Measurements from ENCODE around the gene FOXE3. TPM values are rescaled to one million over a fixed set of nuclear protein-coding genes. Genes with fewer than 3 reads are reported as not detected.

The FOXE3 gene
- total and polyA plus RNA-seq, 2 donors from 2014 or later, result 0.19 TPM; not detected in 1

DNA sequence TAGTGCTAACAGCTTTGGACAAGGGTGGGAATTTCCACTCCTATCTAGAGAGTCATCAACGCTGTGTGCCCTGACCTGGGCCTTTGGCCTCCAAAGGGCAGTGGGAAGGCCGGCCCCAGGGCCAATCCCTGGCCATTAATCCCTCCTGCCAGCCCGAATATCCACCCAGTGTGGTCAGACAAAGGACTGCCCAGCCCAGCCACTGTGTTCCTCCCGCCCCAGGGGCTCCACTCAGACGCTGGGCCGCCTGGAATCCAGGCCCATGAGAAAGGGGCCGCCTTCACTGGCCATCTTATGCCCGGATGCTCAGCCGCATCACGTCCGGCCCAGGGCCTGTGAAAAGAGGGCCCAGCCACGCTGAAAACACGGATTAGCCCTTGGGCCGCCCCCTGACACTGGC is 3.6 kb upstream of the FOXE3 start:
- TF ChIP-seq, protein P1, sequence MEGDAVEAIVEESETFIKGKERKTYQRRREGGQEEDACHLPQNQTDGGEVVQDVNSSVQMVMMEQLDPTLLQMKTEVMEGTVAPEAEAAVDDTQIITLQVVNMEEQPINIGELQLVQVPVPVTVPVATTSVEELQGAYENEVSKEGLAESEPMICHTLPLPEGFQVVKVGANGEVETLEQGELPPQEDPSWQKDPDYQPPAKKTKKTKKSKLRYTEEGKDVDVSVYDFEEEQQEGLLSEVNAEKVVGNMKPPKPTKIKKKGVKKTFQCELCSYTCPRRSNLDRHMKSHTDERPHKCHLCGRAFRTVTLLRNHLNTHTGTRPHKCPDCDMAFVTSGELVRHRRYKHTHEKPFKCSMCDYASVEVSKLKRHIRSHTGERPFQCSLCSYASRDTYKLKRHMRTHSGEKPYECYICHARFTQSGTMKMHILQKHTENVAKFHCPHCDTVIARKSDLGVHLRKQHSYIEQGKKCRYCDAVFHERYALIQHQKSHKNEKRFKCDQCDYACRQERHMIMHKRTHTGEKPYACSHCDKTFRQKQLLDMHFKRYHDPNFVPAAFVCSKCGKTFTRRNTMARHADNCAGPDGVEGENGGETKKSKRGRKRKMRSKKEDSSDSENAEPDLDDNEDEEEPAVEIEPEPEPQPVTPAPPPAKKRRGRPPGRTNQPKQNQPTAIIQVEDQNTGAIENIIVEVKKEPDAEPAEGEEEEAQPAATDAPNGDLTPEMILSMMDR (IDR thresholded peaks at IDR 0.05; ENCODE audit: borderline replicate concordance, extremely low read depth, insufficient read depth), result no peak
- Histone ChIP-seq H3K36me3 (ENCODE audit: control insufficient read depth in 2 of 3, insufficient read depth in 3 of 3, low read length in 3 of 3) (no peaks in the 10 kb centered on the region), H3K27me3 (ENCODE audit: control insufficient read depth, insufficient read depth, low read length) (peaks cover 13% of the 10 kb centered on the region), H3K4me3 (ENCODE audit: low read length in 3 of 3) (no peak overlapping the region), H3K4me1 (ENCODE audit: control insufficient read depth in 2 of 3, insufficient read depth in 2 of 3, low read depth in 1 of 3, low read length in 3 of 3) (peaks cover 0 to 3% (median 0%) of the 10 kb centered on the region in 3 donors), H3K9ac (ENCODE audit: low read length in 3 of 3) (no peak overlapping the region), H3K27ac (ENCODE audit: low read depth in 2 of 2, low read length in 2 of 2) (no peak overlapping the region), H3K9me3 (ENCODE audit: control insufficient read depth in 2 of 3, insufficient read depth in 1 of 3, low read length in 3 of 3) (no peaks in the 10 kb centered on the region)
- FAIRE-seq, result no peak
- intact Hi-C loops (cut with DNase I), result no loop called here
- no peak for DNase-seq

DNA sequence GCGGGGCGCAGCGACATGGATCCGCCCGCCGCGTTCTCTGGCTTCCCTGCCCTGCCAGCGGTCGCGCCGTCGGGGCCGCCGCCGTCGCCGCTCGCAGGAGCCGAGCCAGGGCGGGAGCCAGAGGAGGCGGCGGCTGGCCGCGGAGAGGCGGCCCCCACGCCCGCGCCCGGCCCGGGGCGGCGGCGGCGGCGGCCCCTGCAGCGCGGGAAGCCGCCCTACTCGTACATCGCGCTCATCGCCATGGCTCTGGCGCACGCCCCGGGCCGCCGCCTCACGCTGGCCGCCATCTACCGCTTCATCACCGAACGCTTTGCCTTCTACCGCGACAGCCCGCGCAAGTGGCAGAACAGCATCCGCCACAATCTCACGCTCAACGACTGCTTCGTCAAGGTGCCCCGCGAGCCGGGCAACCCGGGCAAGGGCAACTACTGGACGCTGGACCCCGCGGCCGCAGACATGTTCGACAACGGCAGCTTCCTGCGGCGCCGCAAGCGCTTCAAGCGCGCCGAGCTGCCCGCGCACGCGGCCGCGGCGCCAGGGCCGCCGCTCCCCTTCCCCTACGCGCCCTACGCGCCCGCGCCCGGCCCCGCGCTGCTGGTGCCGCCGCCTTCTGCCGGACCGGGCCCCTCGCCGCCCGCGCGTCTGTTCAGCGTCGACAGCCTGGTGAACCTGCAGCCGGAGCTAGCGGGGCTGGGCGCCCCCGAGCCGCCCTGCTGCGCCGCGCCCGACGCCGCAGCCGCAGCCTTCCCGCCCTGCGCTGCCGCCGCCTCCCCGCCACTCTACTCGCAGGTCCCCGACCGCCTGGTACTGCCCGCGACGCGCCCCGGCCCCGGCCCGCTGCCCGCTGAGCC is 459 bp downstream of the FOXE3 start:
- H3K27ac ChIP-seq (ENCODE audit: low read depth in 2 of 2, low read length in 2 of 2), result no peak overlapping the region
- H3K9ac ChIP-seq (ENCODE audit: low read length in 3 of 3), result no peak overlapping the region
- intact Hi-C loops (cut with DNase I), result no loop called here
- H3K36me3 ChIP-seq (ENCODE audit: control insufficient read depth in 2 of 3, insufficient read depth in 3 of 3, low read length in 3 of 3), result no peaks in the 10 kb centered on the region
- peak in 3 of 5 donors; percentile 38 to 53 (median 48) for DNase-seq
- H3K27me3 ChIP-seq (ENCODE audit: control insufficient read depth, insufficient read depth, low read length), result peaks cover 18% of the 10 kb centered on the region
- no peaks in the 10 kb centered on the region for H3K9me3 ChIP-seq (ENCODE audit: control insufficient read depth in 2 of 3, insufficient read depth in 1 of 3, low read length in 3 of 3)
- TF ChIP-seq, protein P1 (IDR thresholded peaks at IDR 0.05; ENCODE audit: borderline replicate concordance, extremely low read depth, insufficient read depth), result no peak
- no peak overlapping the region for H3K4me3 ChIP-seq (ENCODE audit: low read length in 3 of 3)
- H3K4me1 ChIP-seq (ENCODE audit: control insufficient read depth in 2 of 3, insufficient read depth in 2 of 3, low read depth in 1 of 3, low read length in 3 of 3), result no peaks in the 10 kb centered on the region
- no peak for FAIRE-seq

DNA sequence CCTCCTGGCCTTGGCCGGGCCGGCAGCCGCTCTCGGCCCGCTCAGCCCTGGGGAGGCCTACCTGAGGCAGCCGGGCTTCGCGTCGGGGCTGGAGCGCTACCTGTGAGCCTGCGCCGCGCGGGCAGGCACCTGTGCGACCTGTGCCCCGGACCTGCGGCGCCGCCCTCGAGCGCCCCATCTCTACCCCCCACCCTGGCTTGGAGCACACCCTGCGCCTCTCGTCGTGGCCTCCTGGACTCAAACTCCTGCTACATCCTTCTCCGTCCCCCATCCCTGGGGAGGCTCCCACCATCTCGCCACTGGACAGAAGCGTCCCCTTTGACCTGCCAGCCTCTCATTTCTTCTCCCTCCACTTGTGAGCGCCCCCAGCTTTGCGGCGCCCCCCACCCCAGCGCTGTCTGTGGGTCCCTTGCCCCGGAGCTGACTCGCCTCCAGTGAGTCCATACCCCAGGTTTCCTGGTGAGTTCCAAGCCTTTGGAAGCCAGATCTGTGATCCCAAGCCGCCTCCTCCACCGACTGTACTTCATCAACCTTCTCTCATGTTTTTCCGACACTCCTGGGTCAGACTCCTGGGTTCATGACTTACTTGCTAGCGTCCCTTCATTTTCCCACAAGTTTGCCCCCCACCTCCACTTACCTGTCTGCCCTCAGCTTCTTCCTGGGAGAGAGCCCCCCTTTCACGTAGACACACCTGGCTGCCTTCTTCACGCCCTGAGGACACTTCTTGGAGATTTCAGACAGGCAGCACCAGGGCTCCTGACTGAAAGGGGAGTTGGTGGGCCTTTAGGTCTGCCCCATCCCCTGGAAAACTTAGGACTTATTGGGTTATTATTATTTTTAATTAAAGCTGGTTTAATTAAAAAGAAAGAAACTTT is 1.3 kb downstream of the FOXE3 start:
- FAIRE-seq (no peak), DNase-seq (no peak)
- Histone ChIP-seq H3K4me3 (ENCODE audit: low read length in 3 of 3) (no peak overlapping the region), H3K27ac (ENCODE audit: low read depth in 2 of 2, low read length in 2 of 2) (no peak overlapping the region), H3K9ac (ENCODE audit: low read length in 3 of 3) (no peak overlapping the region), H3K27me3 (ENCODE audit: control insufficient read depth, insufficient read depth, low read length) (peaks cover 18% of the 10 kb centered on the region), H3K9me3 (ENCODE audit: control insufficient read depth in 2 of 3, insufficient read depth in 1 of 3, low read length in 3 of 3) (no peaks in the 10 kb centered on the region), H3K4me1 (ENCODE audit: control insufficient read depth in 2 of 3, insufficient read depth in 2 of 3, low read depth in 1 of 3, low read length in 3 of 3) (no peaks in the 10 kb centered on the region), H3K36me3 (ENCODE audit: control insufficient read depth in 2 of 3, insufficient read depth in 3 of 3, low read length in 3 of 3) (no peaks in the 10 kb centered on the region)
- intact Hi-C loops (cut with DNase I), result no loop called here
- TF ChIP-seq, protein P1 (IDR thresholded peaks at IDR 0.05; ENCODE audit: borderline replicate concordance, extremely low read depth, insufficient read depth), result no peak

Measured in kidney (tissue), 14 donors.